H54 (cell line): Measurements from ENCODE around the gene MRPL51.

Source experiments
- DNase-seq: peaks from one replicate; pipeline ENCODE4 v3.0.0; 2011; ENCODE audit warnings: low spot score, mixed read lengths; ENCODE audit not compliant: insufficient read length
- FAIRE-seq: peaks from 3 replicates; lab custom pipeline; 2011; peaks lifted over from hg19 to GRCh38; lab: Jason Lieb, UNC
- POLR2A ChIP-seq: IDR thresholded peaks from 2 replicates; pipeline ENCODE4 v1.6.1; 2011; ENCODE audit warnings: low read depth, mild to moderate bottlenecking, low read length

The MRPL51 gene

DNA sequence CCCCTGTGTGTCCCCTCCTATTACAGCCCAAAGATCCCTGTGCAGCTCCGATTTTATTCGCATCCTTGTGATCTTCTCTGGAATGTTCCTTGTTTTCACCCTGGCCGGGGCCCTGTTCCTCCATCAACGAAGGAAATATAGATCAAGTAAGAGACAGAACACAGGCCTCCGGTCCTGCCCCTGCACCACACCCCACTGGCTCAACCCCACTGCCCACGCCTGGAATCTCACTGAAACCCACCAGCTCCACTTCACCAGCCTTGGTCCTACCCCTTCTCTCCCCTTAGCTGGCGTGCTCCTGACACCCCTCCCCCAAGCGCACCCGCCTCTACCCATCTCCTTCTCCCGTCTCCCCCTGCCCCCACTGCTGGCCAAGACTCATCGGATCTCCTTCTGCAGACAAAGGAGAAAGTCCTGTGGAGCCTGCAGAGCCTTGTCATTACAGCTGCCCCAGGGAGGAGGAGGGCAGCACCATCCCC lies 42.2 kb downstream of the MRPL51 start:
- no peak for TF ChIP-seq POLR2A
- no peak for DNase-seq
- FAIRE-seq: no peak

DNA sequence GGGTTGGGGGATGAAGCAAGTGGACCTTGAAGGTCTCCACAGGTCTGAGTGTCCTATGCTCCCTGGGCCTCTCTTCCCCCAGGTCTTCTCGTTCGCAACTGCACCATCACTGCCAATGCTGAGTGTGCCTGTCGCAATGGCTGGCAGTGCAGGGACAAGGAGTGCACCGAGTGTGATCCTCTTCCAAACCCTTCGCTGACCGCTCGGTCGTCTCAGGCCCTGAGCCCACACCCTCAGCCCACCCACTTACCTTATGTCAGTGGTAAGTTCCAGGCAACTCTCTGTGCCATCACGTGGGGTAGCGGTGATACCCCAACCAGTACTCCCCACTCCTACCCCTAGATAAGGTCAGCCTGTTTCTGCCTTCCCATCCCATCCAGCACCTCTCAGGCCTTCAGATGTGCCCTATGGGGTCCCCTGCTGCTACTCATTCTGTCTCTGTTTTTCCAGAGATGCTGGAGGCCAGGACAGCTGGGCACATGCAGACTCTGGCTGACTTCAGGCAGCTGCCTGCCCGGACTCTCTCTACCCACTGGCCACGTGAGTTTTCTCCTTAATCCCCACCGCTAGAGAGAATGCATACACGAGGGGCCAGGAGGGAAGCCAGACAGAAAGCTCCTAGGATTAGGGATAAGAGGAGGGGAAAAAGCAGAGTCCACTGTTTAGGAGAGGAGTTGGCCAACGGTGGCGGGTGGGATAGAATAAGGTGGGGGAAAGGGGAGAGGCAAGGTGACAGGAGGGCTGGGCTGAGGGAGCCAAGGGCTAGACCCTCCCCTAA lies 42.8 kb downstream of the MRPL51 start:
- FAIRE-seq (no peak), DNase-seq (no peak)
- TF ChIP-seq POLR2A: no peak

DNA sequence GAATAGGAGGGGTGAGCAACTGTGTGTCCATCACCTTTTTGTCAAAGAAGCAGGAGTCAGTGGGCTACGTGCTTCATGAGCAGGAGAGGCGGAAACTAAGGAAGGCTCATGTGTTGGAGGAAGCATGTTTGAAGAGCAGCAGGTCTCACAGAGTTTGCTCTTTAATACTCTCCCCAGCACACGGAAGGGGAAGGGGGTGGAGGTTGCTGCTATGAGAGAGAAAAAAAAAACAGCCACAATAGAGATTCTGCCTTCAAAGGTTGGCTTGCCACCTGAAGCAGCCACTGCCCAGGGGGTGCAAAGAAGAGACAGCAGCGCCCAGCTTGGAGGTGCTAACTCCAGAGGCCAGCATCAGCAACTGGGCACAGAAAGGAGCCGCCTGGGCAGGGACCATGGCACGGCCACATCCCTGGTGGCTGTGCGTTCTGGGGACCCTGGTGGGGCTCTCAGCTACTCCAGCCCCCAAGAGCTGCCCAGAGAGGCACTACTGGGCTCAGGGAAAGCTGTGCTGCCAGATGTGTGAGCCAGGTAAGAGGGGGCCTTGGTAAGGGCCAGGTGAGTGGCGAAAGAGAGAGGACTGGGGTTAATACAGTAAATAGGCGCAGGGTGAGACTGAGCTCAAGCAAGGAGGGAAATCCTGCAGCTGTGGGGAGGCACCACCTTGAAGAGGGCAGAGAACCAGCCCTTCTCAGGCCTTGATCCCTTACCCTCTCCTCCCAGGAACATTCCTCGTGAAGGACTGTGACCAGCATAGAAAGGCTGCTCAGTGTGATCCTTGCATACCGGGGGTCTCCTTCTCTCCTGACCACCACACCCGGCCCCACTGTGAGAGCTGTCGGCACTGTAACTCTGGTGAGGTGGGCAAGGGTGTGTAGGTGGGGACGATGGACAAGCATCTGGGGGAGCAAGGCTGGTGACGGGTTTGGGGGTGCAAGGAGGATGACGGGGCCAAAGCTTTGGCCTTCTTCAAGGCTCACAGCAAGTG lies 48.1 kb downstream of the MRPL51 start, which contains the start of gene CD27:
CD27 (plus strand) TSS at position 252 of the 985 bp plus-strand sequence; CDS start at position 393, 141 bp downstream.
- no peak for FAIRE-seq
- TF ChIP-seq POLR2A: no peak
- no peak for DNase-seq

DNA sequence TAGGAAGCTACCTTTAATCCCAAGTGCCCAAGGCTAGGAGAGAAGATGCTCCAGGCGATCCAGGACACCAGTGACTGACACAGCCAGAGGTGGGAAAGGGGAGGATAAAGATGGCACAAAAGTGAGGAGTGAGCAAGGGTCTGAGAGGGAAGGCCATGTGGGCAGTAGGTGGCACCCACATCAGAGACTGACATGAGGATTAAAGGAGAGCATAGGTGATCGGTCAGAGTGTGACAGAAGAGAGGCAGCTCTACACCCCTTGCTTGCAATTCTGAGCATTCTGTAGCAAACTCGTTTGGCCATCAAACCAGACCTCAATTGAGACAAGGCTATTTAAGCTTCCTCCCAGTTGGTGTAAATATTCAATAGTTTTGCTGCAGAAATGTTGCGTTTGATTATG lies 49.0 kb downstream of the MRPL51 start:
- TF ChIP-seq POLR2A: no peak
- FAIRE-seq (no peak), DNase-seq (no peak)

DNA sequence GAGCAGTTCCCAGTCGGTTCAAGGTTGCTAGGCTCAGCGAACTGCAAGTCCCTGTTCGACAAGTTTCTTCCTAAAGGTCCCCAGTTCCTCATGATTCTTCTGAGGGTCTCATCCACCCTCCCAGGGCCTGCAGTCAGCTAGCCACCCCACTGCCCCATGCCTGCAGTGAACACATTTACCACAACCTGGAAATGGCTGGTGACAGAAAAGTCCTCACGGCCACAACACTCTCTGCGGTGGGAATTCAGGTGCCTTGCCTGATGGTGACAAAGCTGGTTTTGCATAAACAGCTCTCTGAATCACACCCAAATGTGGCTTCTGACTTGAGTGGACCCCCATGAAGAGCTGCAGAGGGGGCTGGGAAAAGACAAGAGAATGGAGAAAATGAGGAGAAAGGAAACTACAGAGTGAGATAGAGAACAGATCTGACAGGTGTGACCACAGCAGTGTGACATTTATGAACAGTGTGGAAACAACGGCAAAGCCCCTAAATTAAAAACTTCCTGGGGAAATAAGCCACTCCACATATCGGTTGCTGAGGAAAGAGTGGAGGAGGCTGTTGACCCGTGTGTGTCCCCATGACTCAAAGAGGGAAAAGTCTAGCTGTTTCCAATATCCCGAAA lies 49.6 kb downstream of the MRPL51 start:
- FAIRE-seq (no peak), DNase-seq (no peak)

DNA sequence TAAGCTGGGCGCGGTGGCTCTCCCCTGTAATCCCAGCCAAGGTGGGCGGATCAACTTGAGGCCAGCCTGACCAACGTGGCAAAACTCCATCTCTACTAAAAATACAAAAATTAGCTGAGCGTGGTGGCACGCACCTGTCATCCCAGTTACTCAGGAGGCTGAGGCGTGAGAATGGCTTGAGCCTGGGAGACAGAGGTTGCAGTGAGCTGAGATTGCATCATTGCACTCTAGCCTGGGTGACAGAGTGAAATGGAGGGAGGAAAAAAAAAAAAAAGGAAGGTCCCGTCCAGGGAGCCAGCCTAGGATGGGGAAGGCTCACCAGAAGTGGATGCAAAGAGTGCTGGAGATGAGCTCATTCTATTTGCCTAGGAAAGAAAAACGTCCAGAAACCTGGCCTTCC lies 50.2 kb downstream of the MRPL51 start:
- TF ChIP-seq POLR2A: no peak
- no peak for FAIRE-seq
- DNase-seq: no peak

More for the DNA sequence above, 49.6 kb downstream of the MRPL51 start:
- no peak for TF ChIP-seq POLR2A
